Measurements from ENCODE around the gene SF1. TPM values are rescaled to one million over a fixed set of nuclear protein-coding genes. Genes with fewer than 3 reads are reported as not detected.

SF1 gene
- polyA plus RNA-seq, 1 of the 3 experiments (the other 2 are of a cell fraction), result 66.3 TPM

GRCh38 chr11:64762674-64763525 is 15.4 kb downstream of the SF1 start:
- no peaks in the 10 kb centered on the region for H3K9me2 ChIP-seq
- no peak overlapping the region; the same call in 1 of the 2 replicates for H3K9ac ChIP-seq
- ChIA-PET POLR2A (interaction anchor here (0.6 to 0.8 kb wide), 4 partner anchors 14 to 61 kb away, joined by 3 to 5 read pairs (median 3); no protein-coding TSS in a partner anchor), CTCF (interaction anchor here (0.9 to 2.8 kb wide), 9 partner anchors 8 to 313 kb away, joined by 3 to 11 read pairs (median 4); partner anchors contain the start of gene RASGRP2)
- DNase-seq, result peak; percentile 23
- peaks cover 46% of the 10 kb centered on the region for H4K20me1 ChIP-seq (ENCODE audit: insufficient read depth)
- H3K79me2 ChIP-seq (ENCODE audit: insufficient read depth), result peaks cover 20% of the 10 kb centered on the region; the same call in 1 of the 2 replicates
- no peak overlapping the region for H3K4me3 ChIP-seq (ENCODE audit: low read depth in 2 of 2, low read length in 1 of 2)
- H3K27me3 ChIP-seq (ENCODE audit: insufficient read depth), result no peaks in the 10 kb centered on the region
- H2AFZ ChIP-seq (ENCODE audit: low read depth), result no peak overlapping the region
- 79% methylated on average over 12 of the region's 13 CpGs for WGBS (ENCODE audit: low lambda C conversion rate)
- peaks cover 19 to 23% of the 10 kb centered on the region in 2 experiments; a peak in 3 of 4 replicates for H3K4me1 ChIP-seq (ENCODE audit: control insufficient read depth in 1 of 2, insufficient read depth in 2 of 2, low read depth in 1 of 2, low read length in 1 of 2)
- H3F3A ChIP-seq (replicated peaks; ENCODE audit: insufficient read depth), result peaks cover 42% of the 10 kb centered on the region
- H3K4me2 ChIP-seq, result peak overlapping the region; percentile 52; the same call in 1 of the 2 replicates
- H3K36me3 ChIP-seq (replicated peaks in 1 of 2; ENCODE audit: control insufficient read depth in 1 of 2, insufficient read depth in 2 of 2, low read length in 1 of 2), result peaks cover 35 to 52% of the 10 kb centered on the region in 2 experiments
- 0 out of 2 replicates have a peak, but pooled peaks have one; percentile 19 for TF ChIP-seq PBX3 (IDR thresholded peaks at IDR 0.05)
- peak; percentile 3 for TF ChIP-seq CHD2 (IDR thresholded peaks at IDR 0.05; ENCODE audit: low read length, partially characterized antibody)
- TF ChIP-seq MAX (IDR thresholded peaks at IDR 0.05; ENCODE audit: low read depth), result no peak
- H3K27ac ChIP-seq (ENCODE audit: low read depth in 2 of 2, low read length in 1 of 2), result peak overlapping the region; percentile 24 to 39; a peak in 2 of 4 replicates
- H3K9me3 ChIP-seq, result no peaks in the 10 kb centered on the region

- peaks cover 40% of the 10 kb centered on the region for H3F3A ChIP-seq (replicated peaks; ENCODE audit: insufficient read depth)
- TF ChIP-seq ELF1 (IDR thresholded peaks at IDR 0.05) (no peak), CHD2 (IDR thresholded peaks at IDR 0.05; ENCODE audit: low read length, partially characterized antibody) (peak; percentile 2), CTCF (IDR thresholded peaks at IDR 0.05) (no peak), POLR2AphosphoS5 (IDR thresholded peaks at IDR 0.05; ENCODE audit: low read depth, low read length) (peak; percentile 9; the same call in 1 of the 2 replicates), TCF12 (IDR thresholded peaks at IDR 0.05) (no peak), REST (IDR thresholded peaks at IDR 0.05; ENCODE audit: low read depth, low read length) (no peak), FOXM1 (IDR thresholded peaks at IDR 0.05; ENCODE audit: low read depth) (no peak), SIN3A (IDR thresholded peaks at IDR 0.05; ENCODE audit: borderline replicate concordance, low read depth, low read length) (0 out of 2 replicates have a peak, but pooled peaks have one; percentile 18)
- peaks cover 15% of the 10 kb centered on the region; the same call in 1 of the 2 replicates for H3K79me2 ChIP-seq (ENCODE audit: insufficient read depth)
- H2AFZ ChIP-seq (ENCODE audit: low read depth), result no peak overlapping the region
- no peaks in the 10 kb centered on the region for H3K9me3 ChIP-seq
- peaks cover 19 to 23% of the 10 kb centered on the region in 2 experiments; a peak in 3 of 4 replicates for H3K4me1 ChIP-seq (ENCODE audit: control insufficient read depth in 1 of 2, insufficient read depth in 2 of 2, low read depth in 1 of 2, low read length in 1 of 2)
- peaks cover 29 to 46% of the 10 kb centered on the region in 2 experiments for H3K36me3 ChIP-seq (replicated peaks in 1 of 2; ENCODE audit: control insufficient read depth in 1 of 2, insufficient read depth in 2 of 2, low read length in 1 of 2)
- POLR2A ChIA-PET, result interaction anchor here (0.6 to 0.8 kb wide), 5 partner anchors 10 to 62 kb away, joined by 3 to 5 read pairs (median 3); no protein-coding TSS in a partner anchor
- no peak overlapping the region for H3K4me2 ChIP-seq
- peaks cover 40% of the 10 kb centered on the region for H4K20me1 ChIP-seq (ENCODE audit: insufficient read depth)
- no peak overlapping the region for H3K27ac ChIP-seq (ENCODE audit: low read depth in 2 of 2, low read length in 1 of 2)
- no peak overlapping the region for H3K4me3 ChIP-seq (ENCODE audit: low read depth in 2 of 2, low read length in 1 of 2)
- CTCF ChIA-PET, result interaction anchor here (1.0 to 1.7 kb wide), 3 partner anchors 9 to 109 kb away, joined by 3 to 5 read pairs (median 4); no protein-coding TSS in a partner anchor
- no peak overlapping the region for H3K9ac ChIP-seq
- 95% methylated on average over 5 of the region's 5 CpGs for WGBS (ENCODE audit: low lambda C conversion rate)
- no peaks in the 10 kb centered on the region for H3K27me3 ChIP-seq (ENCODE audit: insufficient read depth)
- peak; percentile 24 for DNase-seq
- no peaks in the 10 kb centered on the region for H3K9me2 ChIP-seq
Measured at GRCh38 chr11:64762277-64762673, 16.1 kb downstream of the SF1 start.

All from SK-N-SH (cell line).